ENCODE results near the gene EWSR1. TPM values are rescaled to one million over a fixed set of nuclear protein-coding genes. Genes with fewer than 3 reads are reported as not detected.

The EWSR1 gene
- total RNA-seq, 1 experiment from 2014 or later: 462 TPM

DNA sequence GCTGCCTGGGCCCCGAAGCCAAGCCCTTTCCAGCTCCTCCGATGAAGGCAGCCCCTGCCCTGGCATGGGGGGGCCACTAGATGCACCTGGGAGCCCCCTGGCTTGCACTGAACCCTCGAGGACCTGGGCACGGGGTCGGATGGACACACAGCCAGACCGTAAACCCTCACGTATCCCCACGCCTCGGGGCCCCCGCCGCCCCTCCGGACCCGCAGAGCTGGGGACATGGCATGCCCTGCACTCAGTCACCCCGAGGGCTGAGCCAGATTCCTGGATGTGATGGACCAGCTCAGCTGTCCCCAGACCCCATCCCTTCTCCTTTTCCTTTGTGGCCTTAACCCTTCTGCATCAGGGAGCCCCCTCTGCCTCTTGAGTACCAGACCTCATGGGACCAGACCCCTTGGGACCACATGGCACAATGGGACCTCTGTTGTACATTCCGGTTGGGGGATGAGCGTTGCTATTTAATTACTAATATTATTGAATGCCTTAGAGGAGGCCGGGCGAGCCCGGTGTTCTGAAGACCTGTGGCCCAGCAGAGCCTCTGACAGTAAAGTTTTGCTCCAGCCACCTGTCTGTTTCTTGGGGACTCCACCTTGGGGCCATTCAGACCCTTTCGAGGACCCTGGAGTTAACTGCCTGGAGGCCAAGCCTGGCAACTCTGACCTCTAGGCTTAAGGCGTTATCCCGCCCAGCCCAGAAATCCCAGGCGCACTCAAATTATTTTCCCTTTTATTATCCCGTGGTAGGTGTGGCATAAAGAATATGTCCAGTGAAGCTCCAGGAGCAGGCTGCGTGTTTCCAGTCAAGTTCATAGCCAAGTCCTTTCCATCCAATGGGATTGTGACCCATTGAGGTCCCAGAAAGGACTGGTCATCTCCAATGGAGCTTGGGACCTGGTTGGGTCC is 44.4 kb downstream of the EWSR1 start:
- Histone ChIP-seq H2BK120ac (ENCODE audit: low read depth, low read length, poor library complexity, severe bottlenecking) (no peak overlapping the region), H3K18ac (ENCODE audit: insufficient read length, low read depth, low read length) (no peak overlapping the region), H3K79me1 (ENCODE audit: insufficient read depth, low read depth, low read length, poor library complexity, severe bottlenecking) (no peaks in the 10 kb centered on the region), H3K56ac (ENCODE audit: insufficient read length, low read depth, low read length) (no peak overlapping the region), H3K23me2 (ENCODE audit: insufficient read length, low read depth, low read length, poor library complexity, severe bottlenecking) (peaks cover 4% of the 10 kb centered on the region), H3K14ac (ENCODE audit: insufficient read depth, low read length) (no peak overlapping the region; the same call in 1 of the 2 replicates), H3K9me3 (ENCODE audit: control insufficient read depth, low read depth, low read length) (no peaks in the 10 kb centered on the region), H4K20me1 (ENCODE audit: control insufficient read depth, insufficient read depth, insufficient read length) (no peaks in the 10 kb centered on the region), H4K91ac (ENCODE audit: insufficient read length, low read depth, low read length) (no peak overlapping the region), H4K5ac (ENCODE audit: insufficient read length, low read depth, low read length) (no peak overlapping the region), H3K27ac (ENCODE audit: insufficient read length, low read depth, low read length) (no peak overlapping the region), H2BK15ac (ENCODE audit: low read depth, low read length) (no peak overlapping the region), H2BK5ac (ENCODE audit: insufficient read length, low read length) (no peak overlapping the region), H3K27me3 (ENCODE audit: insufficient read depth, low read length) (peaks cover 33% of the 10 kb centered on the region), H2AFZ (ENCODE audit: low read length) (no peak overlapping the region), H2BK20ac (ENCODE audit: low read depth, low read length, poor library complexity, severe bottlenecking) (no peak overlapping the region), H3K79me2 (ENCODE audit: insufficient read depth, low read length) (no peaks in the 10 kb centered on the region), H3K23ac (ENCODE audit: insufficient read length, low read depth, low read length) (no peak overlapping the region), H4K8ac (replicated peaks; ENCODE audit: insufficient read length, low read depth, low read length) (no peak overlapping the region), H3K4ac (ENCODE audit: low read depth, low read length) (no peak overlapping the region), H3K4me2 (ENCODE audit: insufficient read depth, insufficient read length, low read length) (no peak overlapping the region), H2BK12ac (ENCODE audit: insufficient read length, low read depth, low read length) (no peak overlapping the region), H3K4me1 (ENCODE audit: insufficient read depth, low read length) (no peaks in the 10 kb centered on the region), H3T11ph (ENCODE audit: low read length) (no peak overlapping the region), H2AK5ac (ENCODE audit: insufficient read length, low read length) (no peak overlapping the region), H3K9ac (ENCODE audit: extremely low read depth, insufficient read length, low read length) (no peak overlapping the region)
- peaks cover 5 to 17% of the 10 kb centered on the region in 2 experiments; a peak in 4 of 5 replicates for H3K9me3 Mint-ChIP-seq
- H3K36me3 Mint-ChIP-seq (ENCODE audit: insufficient read depth in 1 of 3, low read depth in 3 of 3): peaks cover 0 to 5% (median 2%) of the 10 kb centered on the region in 3 experiments; a peak in 3 of 7 replicates
- WGBS (ENCODE audit: extremely low coverage, insufficient read length, low lambda C conversion rate): no CpG with 5 or more reads among the region's 25 CpGs
- no peak overlapping the region for H3K27ac Mint-ChIP-seq
- no peak for DNase-seq
- TF ChIP-seq, protein P1, sequence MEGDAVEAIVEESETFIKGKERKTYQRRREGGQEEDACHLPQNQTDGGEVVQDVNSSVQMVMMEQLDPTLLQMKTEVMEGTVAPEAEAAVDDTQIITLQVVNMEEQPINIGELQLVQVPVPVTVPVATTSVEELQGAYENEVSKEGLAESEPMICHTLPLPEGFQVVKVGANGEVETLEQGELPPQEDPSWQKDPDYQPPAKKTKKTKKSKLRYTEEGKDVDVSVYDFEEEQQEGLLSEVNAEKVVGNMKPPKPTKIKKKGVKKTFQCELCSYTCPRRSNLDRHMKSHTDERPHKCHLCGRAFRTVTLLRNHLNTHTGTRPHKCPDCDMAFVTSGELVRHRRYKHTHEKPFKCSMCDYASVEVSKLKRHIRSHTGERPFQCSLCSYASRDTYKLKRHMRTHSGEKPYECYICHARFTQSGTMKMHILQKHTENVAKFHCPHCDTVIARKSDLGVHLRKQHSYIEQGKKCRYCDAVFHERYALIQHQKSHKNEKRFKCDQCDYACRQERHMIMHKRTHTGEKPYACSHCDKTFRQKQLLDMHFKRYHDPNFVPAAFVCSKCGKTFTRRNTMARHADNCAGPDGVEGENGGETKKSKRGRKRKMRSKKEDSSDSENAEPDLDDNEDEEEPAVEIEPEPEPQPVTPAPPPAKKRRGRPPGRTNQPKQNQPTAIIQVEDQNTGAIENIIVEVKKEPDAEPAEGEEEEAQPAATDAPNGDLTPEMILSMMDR (conservative IDR thresholded peaks at IDR 0.05): no peak
- H3K4me3 Mint-ChIP-seq: no peak overlapping the region; a peak in 1 of 5 replicates
- H3K27me3 Mint-ChIP-seq (ENCODE audit: low read depth): peaks cover 52% of the 10 kb centered on the region
- H3K4me1 Mint-ChIP-seq: peaks cover 16 to 28% of the 10 kb centered on the region in 2 experiments
